Glutamatergic neuron (in vitro differentiated cells): Measurements from ENCODE around the gene DEUP1. TPM values are rescaled to one million over a fixed set of nuclear protein-coding genes. Genes with fewer than 3 reads are reported as not detected.
"Not testable (repeated sequence)": the region's sequence is repeated elsewhere in the genome, so short reads cannot be mapped to it uniquely, and the experiment has no call there.

ENCODE experiments used
- DNase-seq: peaks from one replicate; pipeline ENCODE4 v3.0.0; 2022
- H3K27ac Mint-ChIP-seq: one replicate; pipeline ENCODE4 v1.8.0; 2020; ENCODE audit warnings: mild to moderate bottlenecking, mixed read lengths, inconsistent platforms; ENCODE audit not compliant: unreplicated experiment
- H3K27me3 Mint-ChIP-seq: one replicate; pipeline ENCODE4 v1.8.0; 2020; ENCODE audit warnings: mild to moderate bottlenecking, moderate library complexity, mixed read lengths, inconsistent platforms; ENCODE audit not compliant: unreplicated experiment
- H3K36me3 Mint-ChIP-seq: one replicate; pipeline ENCODE4 v1.8.0; 2020; ENCODE audit warnings: mild to moderate bottlenecking, mixed read lengths, inconsistent platforms; ENCODE audit not compliant: unreplicated experiment
- H3K4me1 Mint-ChIP-seq: one replicate; pipeline ENCODE4 v1.8.0; 2020; ENCODE audit warnings: mild to moderate bottlenecking, low read depth, mixed read lengths, inconsistent platforms; ENCODE audit not compliant: unreplicated experiment
- H3K4me3 Mint-ChIP-seq: one replicate; pipeline ENCODE4 v1.8.0; 2020; ENCODE audit warnings: mild to moderate bottlenecking, mixed read lengths, inconsistent platforms; ENCODE audit not compliant: unreplicated experiment
- H3K9me3 Mint-ChIP-seq: one replicate; pipeline ENCODE4 v1.8.0; 2020; ENCODE audit warnings: mild to moderate bottlenecking, moderate library complexity, mixed read lengths, inconsistent platforms; ENCODE audit not compliant: unreplicated experiment
- total RNA-seq: library from RNA; stranded (reverse); fragmentation: NEBNext Ultra II Directional; extraction: Animal tissue kit (Norgen Biotek cat#: 25700); gene quantifications from one replicate; pipeline ENCODE4 v1.2.1, GENCODE V29; 2021; ENCODE audit not compliant: unreplicated experiment
- TF ChIP-seq, protein P1 (sequence below): fragments of 200-600 bp; sonication (generic); IDR thresholded peaks from one replicate; pipeline ENCODE4 v1.5.0; 2021; ENCODE audit not compliant: partially characterized antibody, unreplicated experiment

The DEUP1 gene
- total RNA-seq, 1 donor from 2014 or later, result not detected

DNA sequence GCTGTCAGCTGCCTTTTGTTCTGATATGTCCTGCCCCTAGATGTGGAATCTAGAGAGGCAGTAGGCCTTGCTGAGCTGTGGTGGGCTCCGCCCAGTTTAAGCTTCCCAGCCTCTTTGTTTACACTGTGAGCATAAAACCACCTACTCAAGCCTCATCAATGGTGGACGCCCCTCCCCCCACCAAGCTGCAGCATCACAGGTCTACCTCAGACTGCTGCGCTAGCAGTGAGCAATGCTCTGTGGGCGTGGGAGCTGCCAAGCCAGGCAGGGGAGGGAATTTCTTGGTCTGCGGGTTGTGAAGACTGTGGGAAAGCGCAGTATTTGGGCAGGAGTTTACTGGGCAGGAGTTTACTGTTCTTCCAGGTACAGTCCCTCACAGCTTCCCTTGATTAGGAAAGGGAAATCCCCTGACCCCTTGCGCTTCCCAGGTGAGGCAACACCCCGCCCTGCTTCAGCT is 114.1 kb downstream of the DEUP1 start:
- TF ChIP-seq, protein P1, sequence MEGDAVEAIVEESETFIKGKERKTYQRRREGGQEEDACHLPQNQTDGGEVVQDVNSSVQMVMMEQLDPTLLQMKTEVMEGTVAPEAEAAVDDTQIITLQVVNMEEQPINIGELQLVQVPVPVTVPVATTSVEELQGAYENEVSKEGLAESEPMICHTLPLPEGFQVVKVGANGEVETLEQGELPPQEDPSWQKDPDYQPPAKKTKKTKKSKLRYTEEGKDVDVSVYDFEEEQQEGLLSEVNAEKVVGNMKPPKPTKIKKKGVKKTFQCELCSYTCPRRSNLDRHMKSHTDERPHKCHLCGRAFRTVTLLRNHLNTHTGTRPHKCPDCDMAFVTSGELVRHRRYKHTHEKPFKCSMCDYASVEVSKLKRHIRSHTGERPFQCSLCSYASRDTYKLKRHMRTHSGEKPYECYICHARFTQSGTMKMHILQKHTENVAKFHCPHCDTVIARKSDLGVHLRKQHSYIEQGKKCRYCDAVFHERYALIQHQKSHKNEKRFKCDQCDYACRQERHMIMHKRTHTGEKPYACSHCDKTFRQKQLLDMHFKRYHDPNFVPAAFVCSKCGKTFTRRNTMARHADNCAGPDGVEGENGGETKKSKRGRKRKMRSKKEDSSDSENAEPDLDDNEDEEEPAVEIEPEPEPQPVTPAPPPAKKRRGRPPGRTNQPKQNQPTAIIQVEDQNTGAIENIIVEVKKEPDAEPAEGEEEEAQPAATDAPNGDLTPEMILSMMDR, result no peak
- H3K27ac Mint-ChIP-seq, result no peak overlapping the region
- peak; percentile 35 for DNase-seq
- no peaks in the 10 kb centered on the region for H3K9me3 Mint-ChIP-seq
- H3K4me3 Mint-ChIP-seq, result no peak overlapping the region
- H3K36me3 Mint-ChIP-seq, result peaks cover 4% of the 10 kb centered on the region
- no peaks in the 10 kb centered on the region for H3K27me3 Mint-ChIP-seq
- H3K4me1 Mint-ChIP-seq, result peaks cover 3% of the 10 kb centered on the region

DNA sequence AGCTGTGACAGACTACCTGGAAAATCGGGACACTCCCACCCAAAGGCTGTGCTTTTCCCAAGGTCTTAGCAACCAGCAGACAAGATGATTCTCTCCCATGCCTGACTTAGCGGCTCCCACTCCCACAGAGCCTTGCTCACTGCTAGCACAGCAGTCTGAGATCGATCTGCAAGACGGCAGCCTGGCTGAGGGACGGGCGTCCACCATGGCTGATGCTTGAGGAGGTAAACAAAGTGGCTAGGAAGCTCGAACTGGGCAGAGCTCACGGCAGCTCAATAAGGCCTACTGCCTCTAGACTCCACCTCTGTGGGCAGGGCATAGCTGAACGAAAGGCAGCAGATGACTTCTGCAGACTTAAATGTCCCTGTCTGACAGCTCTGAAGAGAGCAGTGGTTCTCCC is 127.7 kb downstream of the DEUP1 start:
- no peaks in the 10 kb centered on the region for H3K4me1 Mint-ChIP-seq
- no peak overlapping the region for H3K27ac Mint-ChIP-seq
- no peaks in the 10 kb centered on the region for H3K27me3 Mint-ChIP-seq
- no peak for DNase-seq
- H3K9me3 Mint-ChIP-seq, result peaks cover 6% of the 10 kb centered on the region
- TF ChIP-seq, protein P1, result no peak
- no peaks in the 10 kb centered on the region for H3K36me3 Mint-ChIP-seq
- H3K4me3 Mint-ChIP-seq, result no peak overlapping the region

DNA sequence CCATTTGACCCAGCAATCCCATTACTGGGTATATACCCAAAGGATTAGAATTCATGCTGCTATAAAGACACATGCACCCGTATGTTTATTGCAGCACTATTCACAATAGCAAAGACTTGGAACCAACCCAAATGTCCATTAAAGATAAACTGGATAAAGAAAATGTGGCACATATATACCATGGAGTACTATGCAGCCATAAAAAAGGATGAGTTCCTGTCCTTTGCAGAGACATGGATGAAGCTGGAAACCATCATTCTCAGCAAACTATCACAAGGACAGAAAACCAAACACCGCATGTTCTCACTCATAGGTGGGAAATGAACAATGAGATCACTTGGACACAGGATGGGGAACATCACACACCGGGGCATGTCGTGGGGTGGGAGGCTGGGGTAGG is 133.1 kb downstream of the DEUP1 start:
- not testable (repeated sequence) for H3K4me1 Mint-ChIP-seq, H3K27me3 Mint-ChIP-seq, DNase-seq, H3K27ac Mint-ChIP-seq, H3K9me3 Mint-ChIP-seq, H3K36me3 Mint-ChIP-seq, H3K4me3 Mint-ChIP-seq

DNA sequence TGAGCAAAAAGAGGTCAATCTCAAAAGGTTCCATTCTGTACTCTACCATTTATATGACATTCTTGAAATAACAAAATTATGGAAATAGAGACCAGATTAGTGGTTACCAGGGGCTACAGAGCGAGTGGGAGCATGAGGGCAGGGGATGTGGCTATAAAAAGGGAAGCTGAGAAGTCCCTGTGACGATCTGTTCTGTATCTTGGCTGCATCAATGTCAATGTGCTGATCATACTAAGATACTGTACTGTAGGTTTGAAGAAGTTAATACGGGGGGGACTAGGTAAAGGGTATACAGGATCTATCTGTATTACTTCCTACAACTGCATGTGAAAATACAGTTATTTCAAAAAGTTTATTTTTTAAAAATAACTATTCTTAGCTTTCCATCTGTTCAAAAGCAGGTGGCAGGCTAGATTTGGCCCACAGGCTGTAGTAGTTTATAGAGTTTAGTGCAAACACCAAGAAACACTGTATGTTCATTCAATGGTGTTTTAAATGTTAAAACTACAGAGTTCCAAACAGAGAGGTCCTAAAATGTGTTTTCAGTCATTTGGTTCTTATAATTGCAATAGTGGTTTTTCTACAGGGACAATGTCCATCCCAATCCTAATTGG is 134.5 kb downstream of the DEUP1 start:
- no peak overlapping the region for H3K27ac Mint-ChIP-seq
- no peaks in the 10 kb centered on the region for H3K27me3 Mint-ChIP-seq
- H3K4me1 Mint-ChIP-seq, result peaks cover 3% of the 10 kb centered on the region
- TF ChIP-seq, protein P1, result no peak
- no peak overlapping the region for H3K4me3 Mint-ChIP-seq
- peaks cover 6% of the 10 kb centered on the region for H3K9me3 Mint-ChIP-seq
- no peak for DNase-seq
- no peaks in the 10 kb centered on the region for H3K36me3 Mint-ChIP-seq

DNA sequence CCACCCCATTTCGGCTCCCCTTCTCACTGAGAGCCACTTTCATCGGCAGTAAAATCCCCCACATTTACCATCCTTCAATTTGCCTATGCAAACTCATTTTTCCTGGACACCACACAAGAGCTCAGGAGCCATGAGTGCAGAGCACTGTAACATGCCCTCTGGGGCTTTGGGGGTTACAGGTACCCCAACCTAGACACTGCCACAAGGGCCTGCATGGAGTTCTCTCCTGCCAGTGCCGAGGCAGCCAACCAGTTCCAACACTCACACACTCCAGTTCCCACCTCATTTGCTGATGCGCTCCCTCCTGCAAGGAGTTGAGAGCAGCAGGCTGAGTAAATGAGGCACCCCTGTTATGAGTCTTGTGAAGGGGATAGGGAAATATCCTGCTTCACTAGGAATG is 136.5 kb downstream of the DEUP1 start:
- no peaks in the 10 kb centered on the region for H3K36me3 Mint-ChIP-seq
- H3K27me3 Mint-ChIP-seq, result peaks cover 2% of the 10 kb centered on the region
- H3K4me3 Mint-ChIP-seq, result no peak overlapping the region
- H3K4me1 Mint-ChIP-seq, result peaks cover 3% of the 10 kb centered on the region
- H3K27ac Mint-ChIP-seq, result no peak overlapping the region
- DNase-seq, result no peak
- TF ChIP-seq, protein P1, result no peak
- peaks cover 7% of the 10 kb centered on the region for H3K9me3 Mint-ChIP-seq

DNA sequence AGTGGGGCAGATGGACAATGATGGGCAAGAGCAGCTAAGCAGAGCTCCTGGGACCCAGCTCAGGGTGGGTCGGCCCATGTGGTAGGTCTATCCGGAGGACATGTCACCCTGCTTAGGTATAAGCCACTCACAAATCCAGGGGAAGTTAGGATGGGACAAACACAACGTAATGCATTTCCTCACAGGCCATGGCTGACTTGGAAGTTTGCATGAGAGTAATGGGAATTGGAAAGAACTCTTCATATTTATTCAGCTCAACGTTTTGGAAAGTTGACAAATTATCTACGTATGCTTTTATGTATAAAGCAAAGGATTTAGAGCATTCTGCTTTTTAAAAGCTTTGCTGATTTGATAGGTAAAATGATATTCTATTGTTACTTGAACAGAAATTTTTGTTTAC is 137.7 kb downstream of the DEUP1 start:
- H3K27me3 Mint-ChIP-seq, result peaks cover 2% of the 10 kb centered on the region
- H3K9me3 Mint-ChIP-seq, result peaks cover 3% of the 10 kb centered on the region
- peaks cover 3% of the 10 kb centered on the region for H3K4me1 Mint-ChIP-seq
- DNase-seq, result no peak
- H3K27ac Mint-ChIP-seq, result no peak overlapping the region
- H3K4me3 Mint-ChIP-seq, result no peak overlapping the region
- H3K36me3 Mint-ChIP-seq, result no peaks in the 10 kb centered on the region
- TF ChIP-seq, protein P1, result no peak
